K562 (cell line): Measurements from ENCODE around the gene GLMN. TPM values are rescaled to one million over a fixed set of nuclear protein-coding genes. Genes with fewer than 3 reads are reported as not detected.

Experiments used
- ATAC-seq: fragments of 200-7000 bp; cut with Tn5 transposase; 3 replicates; pipeline ENCODE4 v1.9.1; 2020; ENCODE audit warnings: moderate library complexity
- BruUV-seq: library from RNA; stranded (reverse); fragments of 400-500 nt; replicated peaks from 2 replicates; lab custom pipeline; 2021; lab: Mats Ljungman, UMichigan
- CTCF ChIA-PET: fragments of 300-600 bp; formaldehyde crosslinking; extraction: SDS; loops from one replicate; lab custom pipeline; 2021; ENCODE audit warnings: low intra/inter-chr PET ratio; lab: Yijun Ruan, JAX
- POLR2A ChIA-PET: fragments of 300-600, 350-650 bp; sonication (Branson Sonifier 250); formaldehyde crosslinking; extraction: SDS; loops from one replicate; lab custom pipeline; 2021; ENCODE audit warnings: antibody characterized with exemption, inconsistent platforms; lab: Yijun Ruan, JAX
- DNase-seq, 4 experiments: peaks; one replicate each; pipeline versions ENCODE4 v3.0.0 to v3.0.0-alpha.2; 2011 to 2018; ENCODE audit warnings: low spot score in 3 of 4, mixed read lengths in 3 of 4; ENCODE audit errors: extremely low read depth in 1 of 4
- FAIRE-seq: peaks from 2 replicates; lab custom pipeline; 2011; peaks lifted over from hg19 to GRCh38; lab: Jason Lieb, UNC
- H2AFZ ChIP-seq: 2 replicates; pipeline ENCODE4 v1.6.0; 2011; ENCODE audit warnings: low read depth, low read length, control low read depth, inconsistent platforms
- H3K27ac ChIP-seq: fragments of 200-600 bp; 3 replicates; pipeline ENCODE4 v1.8.0; 2011; ENCODE audit warnings: low read depth, mild to moderate bottlenecking, control low read depth, inconsistent platforms, low read length, moderate library complexity, mixed read lengths; ENCODE audit errors: extremely low read depth
- H3K27me3 ChIP-seq, 2 experiments: fragments of 300-600 bp in 1 of 2; 2 replicates in 1 of 2; 3 replicates in 1 of 2; pipeline versions ENCODE4 v1.6.0 to v1.8.0; 2011; ENCODE audit warnings: inconsistent platforms in 2 of 2, low read length in 2 of 2, mild to moderate bottlenecking in 1 of 2, mixed read lengths in 1 of 2, moderate library complexity in 1 of 2; ENCODE audit not compliant: control insufficient read depth in 2 of 2, insufficient read depth in 2 of 2
- H3K36me3 ChIP-seq: fragments of 300-600 bp; 3 replicates; pipeline ENCODE4 v1.8.0; 2011; ENCODE audit warnings: mild to moderate bottlenecking, low read length, inconsistent platforms; ENCODE audit not compliant: control insufficient read depth, insufficient read depth
- H3K4me1 ChIP-seq, 2 experiments: fragments of 200-600 bp in 1 of 2; replicated peaks in 1 of 2; 2 replicates in 1 of 2; 3 replicates in 1 of 2; pipeline versions ENCODE4 v1.5.1 to v1.8.0; 2011; ENCODE audit warnings: inconsistent platforms in 2 of 2, low read length in 2 of 2, mild to moderate bottlenecking in 1 of 2, mixed read lengths in 1 of 2, moderate library complexity in 1 of 2; ENCODE audit not compliant: control insufficient read depth in 2 of 2, insufficient read depth in 2 of 2
- H3K4me2 ChIP-seq: 2 replicates; pipeline ENCODE4 v1.6.1; 2011; ENCODE audit warnings: low read length, control low read depth, inconsistent platforms, mixed read lengths; ENCODE audit not compliant: insufficient read depth
- H3K4me3 ChIP-seq: fragments of 200-600 bp; sonication (generic), shearing (Covaris generic); 2 replicates; pipeline ENCODE4 v1.5.1; 2016; ENCODE audit warnings: control low read depth, inconsistent platforms
- H3K79me2 ChIP-seq: fragments of 200-600 bp; 3 replicates; pipeline ENCODE4 v1.8.0; 2011; ENCODE audit warnings: low read length, inconsistent platforms; ENCODE audit not compliant: control insufficient read depth, insufficient read depth
- H3K9ac ChIP-seq, 2 experiments: 2 replicates each; pipeline versions ENCODE4 v1.6.0 to v1.6.1; 2011; ENCODE audit warnings: low read depth in 2 of 2, low read length in 2 of 2, control low read depth in 1 of 2, inconsistent platforms in 1 of 2, mild to moderate bottlenecking in 1 of 2, mixed read lengths in 1 of 2; ENCODE audit not compliant: insufficient read depth in 1 of 2
- H3K9me1 ChIP-seq: one replicate; pipeline ENCODE4 v1.6.0; 2011; ENCODE audit warnings: inconsistent platforms, mild to moderate bottlenecking, low read length, moderate library complexity; ENCODE audit not compliant: control insufficient read depth, insufficient read depth
- H3K9me3 ChIP-seq: replicated peaks from 2 replicates; pipeline ENCODE4 v1.5.1; 2011; ENCODE audit warnings: low read depth, low read length, inconsistent platforms; ENCODE audit not compliant: control insufficient read depth, insufficient read depth
- H4K20me1 ChIP-seq: replicated peaks from 2 replicates; pipeline ENCODE4 v1.6.1; 2011; ENCODE audit warnings: low read length, inconsistent platforms, mixed read lengths; ENCODE audit not compliant: control insufficient read depth, insufficient read depth
- BMI1 ChIP-seq: fragments of 150-350 bp; IDR thresholded peaks from 2 replicates; pipeline ENCODE4 v1.6.1; 2014; ENCODE audit warnings: low read length
- ILF3 ChIP-seq: fragments of 450-650 bp; IDR thresholded peaks from 2 replicates; pipeline ENCODE4 v1.6.1; 2018; ENCODE audit warnings: antibody characterized with exemption, mild to moderate bottlenecking, moderate library complexity, borderline replicate concordance
- IRF2 ChIP-seq: sonication (generic); formaldehyde crosslinking; IDR thresholded peaks from 2 replicates; pipeline ENCODE4 v1.8.1; 2022; ENCODE audit warnings: mild to moderate bottlenecking, missing genetic modification reagents
- MXI1 ChIP-seq: IDR thresholded peaks from 2 replicates; pipeline ENCODE4 v1.6.1; 2011; ENCODE audit warnings: low read depth, mild to moderate bottlenecking, improper control_type of control experiment, low read length
- RAD21 ChIP-seq, 2 experiments: fragments of 250-450 bp in 1 of 2; fragments of 450-650 bp in 1 of 2; sonication (Bioruptor Pico) in 1 of 2; formaldehyde crosslinking in 1 of 2; IDR thresholded peaks in 1 of 2; conservative IDR thresholded peaks in 1 of 2; 2 replicates each; pipeline versions ENCODE4 v1.4.0 to v1.8.0; 2020 to 2022; ENCODE audit warnings: mild to moderate bottlenecking in 2 of 2, moderate library complexity in 1 of 2
- SETDB1 ChIP-seq: IDR thresholded peaks from one replicate; pipeline ENCODE4 v1.6.1; 2012; ENCODE audit warnings: low read length, control low read depth, inconsistent platforms
- ZNF311 ChIP-seq: fragments of 250-450 bp; sonication (Bioruptor Pico); IDR thresholded peaks from 2 replicates; pipeline ENCODE4 v1.4.0; 2020; ENCODE audit warnings: mild to moderate bottlenecking, moderate library complexity
- ZNF696 ChIP-seq: fragments of 250-450 bp; sonication (Bioruptor Pico); conservative IDR thresholded peaks from 2 replicates; pipeline ENCODE4 v1.4.0; 2020; ENCODE audit warnings: mild to moderate bottlenecking, moderate library complexity
- ZNF780A ChIP-seq: fragments of 250-450 bp; sonication (Bioruptor Pico); IDR thresholded peaks from 2 replicates; pipeline ENCODE4 v1.5.0; 2021; ENCODE audit warnings: mild to moderate bottlenecking
- WGBS: fragments of 100-300 bp; shearing (Covaris generic); methylation state at CpG from one replicate; pipeline ENCODE4 v1.1.6; 2016; ENCODE audit warnings: low coverage, mixed read lengths; ENCODE audit not compliant: insufficient coverage; ENCODE audit errors: missing lambda C conversion rate; 5-methylcytosine and 5-hydroxymethylcytosine counted together
- in situ Hi-C: fragments of 300-500 bp; cut with MboI; formaldehyde crosslinking; loops from 4 replicates; pipeline ENCODE4 v1.15.0; 2018; ENCODE audit warnings: inconsistent platforms, mixed read lengths
- intact Hi-C: fragments of 100-400 bp; cut with micrococcal nuclease; formaldehyde crosslinking; loops from 2 replicates; pipeline ENCODE4 v1.14.2; 2022
- polyA plus RNA-seq, 8 experiments: library from polyadenylated mRNA; depleted of rRNA in 4 of 8; stranded (reverse) in 5 of 8; unstranded in 3 of 8; fragments of >200 nt; fragmentation: Nextera tagmentation in 2 of 8; fragmentation: Illumina TruSeq in 1 of 8; extraction: Ambion mirVana in 2 of 8; extraction: Trizol in 1 of 8; gene quantifications; 2 replicates each; pipeline versions ENCODE4 v1.2.1 to v1.2.3, GENCODE V29; 2011 to 2014; ENCODE audit warnings: inconsistent platforms in 1 of 8, missing spikeins in 1 of 8
- total RNA-seq, 7 experiments: library from RNA; depleted of rRNA in 6 of 7; stranded (reverse); fragments of >200 nt in 6 of 7; fragmentation: Illumina TruSeq in 2 of 7; extraction: Trizol in 2 of 7; gene quantifications; 2 replicates each; pipeline versions ENCODE4 v1.2.1 to v1.2.3, GENCODE V29; 2011 to 2021; ENCODE audit warnings: low replicate concordance in 1 of 7
- TF ChIP-seq, protein P1 (sequence below), 2 experiments: fragments of 450-650 bp in 1 of 2; IDR thresholded peaks; 2 replicates each; pipeline ENCODE4 v1.6.1; 2011 to 2017; ENCODE audit warnings: low read depth in 2 of 2, antibody characterized with exemption in 1 of 2, borderline replicate concordance in 1 of 2, low read length in 1 of 2, mild to moderate bottlenecking in 1 of 2, mixed read lengths in 1 of 2; ENCODE audit not compliant: control insufficient read depth in 1 of 2
- TF ChIP-seq, protein P2 (sequence below): fragments of 250-450 bp; sonication (Bioruptor Pico); IDR thresholded peaks from 2 replicates; pipeline ENCODE4 v1.5.0; 2020; ENCODE audit warnings: mild to moderate bottlenecking, borderline replicate concordance
- TF ChIP-seq, protein P3 (sequence below), 2 experiments: fragments of 450-650 bp; conservative IDR thresholded peaks; 2 replicates each; pipeline ENCODE4 v1.6.1; 2017; ENCODE audit warnings: mild to moderate bottlenecking in 2 of 2, moderate library complexity in 2 of 2

The GLMN gene
- total and polyA plus RNA-seq, 9 of the 15 experiments (the other 6 are each of a cell fraction or from before 2014, with no cell fraction given): 13.0 to 24.8 (median 19.0) TPM

DNA sequence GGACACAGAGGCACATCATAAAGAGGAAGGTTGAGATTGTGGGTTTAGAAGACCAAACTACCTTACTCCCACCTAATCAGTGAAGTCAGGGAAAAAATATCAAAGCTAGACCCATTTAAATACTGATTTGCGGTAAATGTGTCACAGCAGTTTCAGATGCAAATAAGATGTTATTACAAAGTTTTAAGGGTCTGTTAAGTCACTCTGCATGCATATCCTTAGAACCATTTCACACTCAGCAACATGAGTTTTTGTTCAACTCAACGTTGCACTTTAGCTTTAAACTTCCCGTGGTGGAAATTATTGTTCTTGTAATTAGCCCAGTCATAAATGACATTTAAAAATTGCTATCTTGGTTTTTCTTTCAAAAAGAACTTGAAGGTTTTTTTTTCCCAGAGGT lies 34.9 kb upstream of the GLMN start:
- no peaks in the 10 kb centered on the region for H4K20me1 ChIP-seq
- FAIRE-seq (no peak), ATAC-seq (no peak), DNase-seq (no peak)
- intact Hi-C loops (no loop called here), in situ Hi-C loops (no loop called here)
- CTCF ChIA-PET: no interaction called here
- H3K36me3 ChIP-seq: peaks cover 11% of the 10 kb centered on the region; the same call in 1 of the 3 replicates
- no peak for TF ChIP-seq BMI1
- TF ChIP-seq ZNF780A (CRISPR knock-in tag): no peak
- no peak for TF ChIP-seq ZNF696 (CRISPR knock-in tag)
- no peak for TF ChIP-seq ILF3
- TF ChIP-seq, protein P1, sequence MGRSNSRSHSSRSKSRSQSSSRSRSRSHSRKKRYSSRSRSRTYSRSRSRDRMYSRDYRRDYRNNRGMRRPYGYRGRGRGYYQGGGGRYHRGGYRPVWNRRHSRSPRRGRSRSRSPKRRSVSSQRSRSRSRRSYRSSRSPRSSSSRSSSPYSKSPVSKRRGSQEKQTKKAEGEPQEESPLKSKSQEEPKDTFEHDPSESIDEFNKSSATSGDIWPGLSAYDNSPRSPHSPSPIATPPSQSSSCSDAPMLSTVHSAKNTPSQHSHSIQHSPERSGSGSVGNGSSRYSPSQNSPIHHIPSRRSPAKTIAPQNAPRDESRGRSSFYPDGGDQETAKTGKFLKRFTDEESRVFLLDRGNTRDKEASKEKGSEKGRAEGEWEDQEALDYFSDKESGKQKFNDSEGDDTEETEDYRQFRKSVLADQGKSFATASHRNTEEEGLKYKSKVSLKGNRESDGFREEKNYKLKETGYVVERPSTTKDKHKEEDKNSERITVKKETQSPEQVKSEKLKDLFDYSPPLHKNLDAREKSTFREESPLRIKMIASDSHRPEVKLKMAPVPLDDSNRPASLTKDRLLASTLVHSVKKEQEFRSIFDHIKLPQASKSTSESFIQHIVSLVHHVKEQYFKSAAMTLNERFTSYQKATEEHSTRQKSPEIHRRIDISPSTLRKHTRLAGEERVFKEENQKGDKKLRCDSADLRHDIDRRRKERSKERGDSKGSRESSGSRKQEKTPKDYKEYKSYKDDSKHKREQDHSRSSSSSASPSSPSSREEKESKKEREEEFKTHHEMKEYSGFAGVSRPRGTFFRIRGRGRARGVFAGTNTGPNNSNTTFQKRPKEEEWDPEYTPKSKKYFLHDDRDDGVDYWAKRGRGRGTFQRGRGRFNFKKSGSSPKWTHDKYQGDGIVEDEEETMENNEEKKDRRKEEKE (IDR thresholded peaks at IDR 0.05; ENCODE audit: borderline replicate concordance in 1 of 2, control insufficient read depth in 1 of 2, low read depth in 2 of 2, low read length in 1 of 2): no peak
- TF ChIP-seq ZNF311 (CRISPR knock-in tag): no peak
- no peak for TF ChIP-seq MXI1
- TF ChIP-seq, protein P2, sequence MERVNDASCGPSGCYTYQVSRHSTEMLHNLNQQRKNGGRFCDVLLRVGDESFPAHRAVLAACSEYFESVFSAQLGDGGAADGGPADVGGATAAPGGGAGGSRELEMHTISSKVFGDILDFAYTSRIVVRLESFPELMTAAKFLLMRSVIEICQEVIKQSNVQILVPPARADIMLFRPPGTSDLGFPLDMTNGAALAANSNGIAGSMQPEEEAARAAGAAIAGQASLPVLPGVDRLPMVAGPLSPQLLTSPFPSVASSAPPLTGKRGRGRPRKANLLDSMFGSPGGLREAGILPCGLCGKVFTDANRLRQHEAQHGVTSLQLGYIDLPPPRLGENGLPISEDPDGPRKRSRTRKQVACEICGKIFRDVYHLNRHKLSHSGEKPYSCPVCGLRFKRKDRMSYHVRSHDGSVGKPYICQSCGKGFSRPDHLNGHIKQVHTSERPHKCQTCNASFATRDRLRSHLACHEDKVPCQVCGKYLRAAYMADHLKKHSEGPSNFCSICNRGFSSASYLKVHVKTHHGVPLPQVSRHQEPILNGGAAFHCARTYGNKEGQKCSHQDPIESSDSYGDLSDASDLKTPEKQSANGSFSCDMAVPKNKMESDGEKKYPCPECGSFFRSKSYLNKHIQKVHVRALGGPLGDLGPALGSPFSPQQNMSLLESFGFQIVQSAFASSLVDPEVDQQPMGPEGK (CRISPR knock-in tag): no peak
- no peak for TF ChIP-seq IRF2 (CRISPR knock-in tag)
- TF ChIP-seq, protein P3, sequence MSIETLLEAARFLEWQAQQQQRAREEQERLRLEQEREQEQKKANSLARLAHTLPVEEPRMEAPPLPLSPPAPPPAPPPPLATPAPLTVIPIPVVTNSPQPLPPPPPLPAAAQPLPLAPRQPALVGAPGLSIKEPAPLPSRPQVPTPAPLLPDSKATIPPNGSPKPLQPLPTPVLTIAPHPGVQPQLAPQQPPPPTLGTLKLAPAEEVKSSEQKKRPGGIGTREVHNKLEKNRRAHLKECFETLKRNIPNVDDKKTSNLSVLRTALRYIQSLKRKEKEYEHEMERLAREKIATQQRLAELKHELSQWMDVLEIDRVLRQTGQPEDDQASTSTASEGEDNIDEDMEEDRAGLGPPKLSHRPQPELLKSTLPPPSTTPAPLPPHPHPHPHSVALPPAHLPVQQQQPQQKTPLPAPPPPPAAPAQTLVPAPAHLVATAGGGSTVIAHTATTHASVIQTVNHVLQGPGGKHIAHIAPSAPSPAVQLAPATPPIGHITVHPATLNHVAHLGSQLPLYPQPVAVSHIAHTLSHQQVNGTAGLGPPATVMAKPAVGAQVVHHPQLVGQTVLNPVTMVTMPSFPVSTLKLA (conservative IDR thresholded peaks at IDR 0.05): no peak
- TF ChIP-seq RAD21 (CRISPR knock-in tag; conservative IDR thresholded peaks at IDR 0.05 in 1 of 2, IDR thresholded peaks at IDR 0.05 in 1 of 2): no peak
- no peak for TF ChIP-seq SETDB1
- no TSS peak for BruUV-seq
- H3K9me3 ChIP-seq: no peaks in the 10 kb centered on the region
- no peak overlapping the region for H3K9ac ChIP-seq
- POLR2A ChIA-PET: no interaction called here
- WGBS: 82% methylated on average over 3 of the region's 3 CpGs
- no peaks in the 10 kb centered on the region for H3K79me2 ChIP-seq
- H3K9me1 ChIP-seq: no peaks in the 10 kb centered on the region
- no peak overlapping the region for H3K4me2 ChIP-seq
- no peak overlapping the region for H3K27ac ChIP-seq
- H3K27me3 ChIP-seq: no peaks in the 10 kb centered on the region
- no peak overlapping the region for H2AFZ ChIP-seq
- no peak overlapping the region for H3K4me3 ChIP-seq
- no peaks in the 10 kb centered on the region for H3K4me1 ChIP-seq
